AG04450 (cell line): ENCODE results near the gene KLHL25. TPM values are rescaled to one million over a fixed set of nuclear protein-coding genes. Genes with fewer than 3 reads are reported as not detected.

Experiments
- CTCF ChIA-PET: fragments of 300-600, 350-600 bp; formaldehyde crosslinking; extraction: SDS; loops from one replicate; lab custom pipeline; 2022; ENCODE audit warnings: antibody characterized with exemption, inconsistent platforms; lab: Charles Lee
- POLR2A ChIA-PET: fragments of 350-600 bp; formaldehyde crosslinking; extraction: SDS; loops from one replicate; lab custom pipeline; 2021; ENCODE audit warnings: antibody characterized with exemption, inconsistent platforms; lab: Yijun Ruan, JAX
- DNase-seq: peaks from one replicate; pipeline ENCODE4 v3.0.0-alpha.2; 2011; ENCODE audit warnings: low read depth, low spot score
- H3K27ac ChIP-seq: one replicate; pipeline ENCODE4 v1.5.1; 2012; ENCODE audit warnings: low read depth, low read length, control low read depth
- H3K27me3 ChIP-seq: one replicate; pipeline ENCODE4 v1.6.0; 2012; ENCODE audit warnings: low read length; ENCODE audit not compliant: control insufficient read depth, insufficient read depth
- H3K4me3 ChIP-seq: 2 replicates; pipeline ENCODE4 v1.5.1; 2011; ENCODE audit warnings: mild to moderate bottlenecking, low read depth, low read length, control low read depth
- H3K9me3 ChIP-seq: 2 replicates; pipeline ENCODE4 v1.5.1; 2012; ENCODE audit warnings: low read length; ENCODE audit not compliant: control insufficient read depth, insufficient read depth
- CTCF ChIP-seq: IDR thresholded peaks from 2 replicates; pipeline ENCODE4 v1.5.1; 2011; ENCODE audit warnings: low read depth, low read length, control low read depth, inconsistent platforms
- polyA plus RNA-seq: library from polyadenylated mRNA; depleted of rRNA; stranded (reverse); fragments of >200 nt; gene quantifications from 2 replicates; pipeline ENCODE4 v1.2.3, GENCODE V29; 2011

The KLHL25 gene
- polyA plus RNA-seq, 1 experiment: 2.9 TPM

- CTCF ChIA-PET: interaction anchor here (1.2 kb wide), 1 partner anchor 11 kb away, joined by 3 read pairs; no protein-coding TSS in a partner anchor
These were observed 75.7 kb downstream of the KLHL25 start for GRCh38 chr15:85718981-85719380.

GRCh38 chr15:85718271-85718971, 76.3 kb downstream of the KLHL25 start:
- ChIA-PET POLR2A (interaction anchor here (1.0 kb wide), 1 partner anchor 16 kb away, joined by 3 read pairs; no protein-coding TSS in a partner anchor), CTCF (no interaction called here)
- TF ChIP-seq CTCF: no peak
- Histone ChIP-seq H3K4me3 (no peak overlapping the region), H3K27me3 (no peaks in the 10 kb centered on the region), H3K9me3 (no peaks in the 10 kb centered on the region), H3K27ac (no peak overlapping the region)
- no peak for DNase-seq

More at GRCh38 chr15:85718981-85719380, 75.7 kb downstream of the KLHL25 start:
- H3K4me3 ChIP-seq: no peak overlapping the region
- DNase-seq: no peak
- POLR2A ChIA-PET: interaction anchor here (1.0 kb wide), 1 partner anchor 17 kb away, joined by 3 read pairs; no protein-coding TSS in a partner anchor
- no peaks in the 10 kb centered on the region for H3K27me3 ChIP-seq
- no peak overlapping the region for H3K27ac ChIP-seq
- TF ChIP-seq CTCF: no peak
- no peaks in the 10 kb centered on the region for H3K9me3 ChIP-seq

GRCh38 chr15:85717212-85717611, 77.5 kb downstream of the KLHL25 start:
- no peak for DNase-seq
- H3K27ac ChIP-seq: no peak overlapping the region
- no peak overlapping the region for H3K4me3 ChIP-seq
- no peak for TF ChIP-seq CTCF
- H3K9me3 ChIP-seq: no peaks in the 10 kb centered on the region
- H3K27me3 ChIP-seq: no peaks in the 10 kb centered on the region
- CTCF ChIA-PET: no interaction called here
- POLR2A ChIA-PET: no interaction called here

GRCh38 chr15:85716261-85716660, 78.5 kb downstream of the KLHL25 start:
- Histone ChIP-seq H3K27ac (no peak overlapping the region), H3K27me3 (no peaks in the 10 kb centered on the region), H3K4me3 (no peak overlapping the region), H3K9me3 (no peaks in the 10 kb centered on the region)
- ChIA-PET POLR2A (no interaction called here), CTCF (no interaction called here)
- no peak for TF ChIP-seq CTCF
- no peak for DNase-seq

GRCh38 chr15:85711580-85712192, 83.0 kb downstream of the KLHL25 start:
- H3K4me3 ChIP-seq: no peak overlapping the region
- H3K27me3 ChIP-seq: no peaks in the 10 kb centered on the region
- no peak for TF ChIP-seq CTCF
- H3K27ac ChIP-seq: no peak overlapping the region
- CTCF ChIA-PET: interaction anchor here (1.1 kb wide), 1 partner anchor 226 kb away, joined by 3 read pairs; no protein-coding TSS in a partner anchor
- no peak for DNase-seq
- POLR2A ChIA-PET: no interaction called here
- no peaks in the 10 kb centered on the region for H3K9me3 ChIP-seq
